ENCODE measurements around the gene PPM1K.

The PPM1K gene

DNA sequence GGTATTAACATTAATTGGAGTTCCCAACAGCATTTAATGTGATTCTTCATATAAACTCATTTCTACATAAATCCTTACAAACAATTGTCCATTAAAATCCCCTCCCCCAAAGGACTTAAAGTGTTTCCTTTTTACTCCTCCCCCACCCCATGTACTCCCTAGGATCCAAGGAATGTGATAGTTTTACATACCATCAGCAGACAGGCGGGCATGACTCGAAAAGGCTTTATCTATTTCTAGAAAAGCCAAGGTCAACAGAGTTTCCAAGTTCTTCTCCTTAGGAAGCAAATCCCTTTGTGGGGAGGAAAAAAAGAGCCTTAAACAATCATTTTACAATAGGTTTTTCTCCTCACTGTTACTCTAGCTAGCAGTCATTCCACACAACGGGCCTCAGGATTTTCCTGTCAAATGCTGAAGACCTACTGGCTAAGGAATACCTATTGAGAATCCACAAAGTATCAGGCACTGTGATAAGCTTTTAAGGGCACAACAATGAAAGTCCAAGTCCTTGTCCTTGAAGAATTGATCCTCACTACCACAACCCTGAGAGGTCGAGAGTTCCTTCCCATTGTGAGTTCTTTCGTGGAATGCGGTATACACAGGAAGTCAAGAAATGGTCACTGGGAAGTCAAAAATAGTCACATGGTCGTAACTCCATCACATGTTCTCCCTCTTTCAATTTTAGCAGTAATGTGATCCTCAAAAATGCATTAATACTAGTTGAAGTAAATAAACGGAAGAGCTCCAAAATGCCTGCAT, 7.2 kb downstream of the PPM1K start:
- no peak for DNase-seq

DNA sequence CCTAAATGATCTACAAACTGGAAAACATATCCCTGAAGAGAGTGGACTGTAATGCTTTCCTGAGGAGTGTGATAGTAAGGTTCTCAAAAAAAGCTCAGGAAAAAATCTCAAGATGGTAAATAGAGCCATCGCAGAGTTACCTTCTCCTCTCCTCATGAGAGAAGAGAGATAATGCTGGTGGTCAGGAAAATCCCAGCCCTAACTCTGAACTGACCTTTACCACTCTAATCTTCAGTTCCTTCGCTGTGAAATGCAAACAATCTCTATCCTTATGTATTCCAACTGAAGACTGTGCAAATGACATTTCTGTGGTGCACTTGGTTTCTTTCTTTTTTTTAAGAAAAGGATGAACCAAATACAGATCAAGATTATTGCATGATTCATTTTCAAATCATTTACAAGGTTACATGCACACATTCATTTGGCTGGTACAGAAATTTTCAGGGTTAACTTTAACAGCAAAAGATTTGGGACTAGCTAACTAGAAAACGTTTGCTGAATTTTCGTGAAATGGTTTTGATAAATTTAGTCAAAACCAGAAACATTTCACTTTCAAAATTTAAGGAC, 8.3 kb downstream of the PPM1K start:
- no peak for DNase-seq

DNA sequence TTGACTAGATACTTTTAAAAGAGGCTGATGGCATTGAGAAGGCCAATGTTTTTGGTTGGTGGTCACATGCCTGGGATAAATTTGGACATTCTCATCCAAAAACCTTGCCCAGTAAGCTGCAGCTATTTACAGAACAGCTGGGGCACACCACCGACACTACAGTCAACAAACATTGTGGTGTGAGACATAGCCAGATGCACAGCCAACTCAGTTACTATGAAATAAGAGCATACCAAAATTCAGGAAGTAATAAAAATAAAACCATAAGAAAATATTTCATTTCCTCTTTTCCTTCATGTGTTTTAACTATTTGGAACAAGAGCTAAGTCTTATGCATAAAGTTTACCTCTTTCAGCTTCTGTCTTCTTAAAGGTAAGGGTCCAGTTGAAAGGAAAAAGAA, 8.8 kb downstream of the PPM1K start:
- DNase-seq, result no peak

DNA sequence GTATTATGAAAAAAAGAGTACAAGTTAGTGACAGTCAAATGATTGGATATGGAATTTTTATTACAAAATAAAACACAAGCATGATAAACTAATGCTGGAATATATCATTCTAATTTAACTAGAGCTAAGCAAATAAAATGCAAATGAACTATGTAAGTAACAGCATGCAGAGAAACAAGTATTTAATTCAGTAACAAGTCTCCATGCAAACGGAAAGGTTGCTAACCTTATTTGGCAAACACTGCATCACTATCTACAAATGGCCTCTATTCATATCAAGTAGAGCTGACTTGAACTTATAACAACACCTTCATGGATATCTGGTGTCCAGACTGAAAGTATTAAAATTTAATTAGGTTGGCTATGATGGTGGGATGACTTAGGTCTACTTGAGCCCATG, 15.4 kb downstream of the PPM1K start:
- no peak for DNase-seq

DNA sequence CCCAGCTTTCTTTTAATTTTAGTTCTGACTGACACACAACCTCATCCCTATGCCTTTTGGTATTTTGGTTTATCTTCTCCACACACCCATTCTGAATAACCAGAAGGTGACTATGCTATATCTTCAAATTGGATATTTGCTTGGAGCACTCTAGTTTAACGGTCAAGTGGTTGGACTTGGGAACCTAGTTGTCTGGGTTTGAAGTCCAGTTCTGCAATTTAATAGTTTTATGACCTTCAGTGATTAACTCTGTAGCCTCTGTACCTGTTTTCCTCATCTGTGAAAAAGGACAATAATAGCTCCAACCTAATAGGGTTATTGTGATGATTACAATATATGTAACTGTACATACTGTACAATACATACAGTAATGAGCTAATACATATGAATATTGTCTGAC, 20.0 kb downstream of the PPM1K start:
- no peak for DNase-seq

DNA sequence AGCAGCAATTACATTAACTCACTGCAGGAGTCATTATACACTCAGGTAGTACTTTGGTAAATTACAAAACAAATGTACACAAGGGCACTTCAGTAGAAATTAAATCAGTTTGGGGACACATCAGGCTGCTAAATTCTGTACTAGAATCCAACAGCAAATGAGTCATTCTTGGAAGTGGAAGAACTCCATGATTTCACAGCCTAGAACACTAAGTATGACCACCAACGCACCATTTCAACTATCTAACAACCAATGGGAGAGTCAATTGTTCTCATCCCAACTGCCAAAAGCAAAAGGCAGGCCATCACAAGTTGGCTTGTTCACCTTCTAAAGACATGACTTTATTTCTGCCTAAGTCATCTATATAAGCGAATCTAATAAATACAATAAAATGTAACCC, 26.6 kb downstream of the PPM1K start:
- DNase-seq, result no peak

DNA sequence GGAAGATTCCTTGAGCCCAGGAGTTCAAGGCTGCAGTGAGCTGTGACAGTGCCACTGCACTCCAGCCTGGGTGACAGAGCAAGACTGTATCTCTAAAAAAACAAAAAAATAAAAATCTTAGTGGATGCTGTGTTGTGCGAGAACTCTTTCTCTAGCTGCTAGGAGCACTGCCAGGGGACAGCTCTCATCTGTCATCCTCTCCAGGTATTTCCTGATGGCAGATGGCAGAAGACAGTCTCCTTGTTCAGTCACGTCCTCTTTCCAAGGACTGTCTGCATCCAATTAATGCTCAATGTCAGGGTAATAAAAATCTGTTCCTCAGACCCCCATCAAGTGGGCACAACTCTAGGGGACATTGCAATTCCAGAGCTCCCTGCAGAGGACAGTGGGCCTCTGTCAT, 29.2 kb downstream of the PPM1K start:
- DNase-seq, result no peak

DNA sequence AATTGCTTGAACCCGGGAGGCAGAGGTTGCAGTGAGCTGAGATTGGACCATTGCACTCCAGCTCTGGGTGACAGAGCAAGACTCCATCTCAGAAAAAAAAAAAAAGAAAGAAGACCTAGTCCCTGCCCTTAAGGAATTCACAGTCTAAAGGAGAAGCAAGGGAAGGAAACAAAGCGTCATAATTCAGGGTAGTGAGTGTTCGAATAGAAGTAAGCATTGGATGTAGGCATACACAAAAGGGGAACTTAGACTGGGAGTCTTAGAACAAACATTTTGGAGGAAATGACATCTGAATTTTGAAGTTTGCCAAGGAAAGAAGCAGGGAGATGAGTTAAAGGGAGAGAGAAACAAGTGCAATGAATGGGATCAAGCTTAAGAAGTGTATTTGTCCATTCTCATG, 32.4 kb downstream of the PPM1K start:
- DNase-seq, result no peak

DNA sequence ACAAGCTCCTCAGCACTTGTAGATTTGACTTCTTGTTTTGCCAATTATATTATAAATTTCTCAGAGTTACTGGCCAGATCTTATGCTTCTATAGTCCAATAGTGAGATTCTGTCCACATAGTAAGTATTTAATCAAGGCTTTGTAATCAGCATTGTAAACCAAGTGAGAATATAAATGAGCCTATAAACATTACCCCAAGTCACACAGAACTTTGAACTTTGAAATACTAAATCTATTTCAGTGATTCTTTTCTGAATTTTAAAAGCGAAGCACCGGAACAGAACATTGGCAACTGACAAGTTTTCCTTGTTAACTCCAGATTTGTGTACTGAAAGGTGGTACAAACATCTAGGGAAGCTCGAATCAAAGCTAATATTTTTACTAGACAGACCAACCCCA, 37.2 kb downstream of the PPM1K start:
- DNase-seq, result no peak

DNA sequence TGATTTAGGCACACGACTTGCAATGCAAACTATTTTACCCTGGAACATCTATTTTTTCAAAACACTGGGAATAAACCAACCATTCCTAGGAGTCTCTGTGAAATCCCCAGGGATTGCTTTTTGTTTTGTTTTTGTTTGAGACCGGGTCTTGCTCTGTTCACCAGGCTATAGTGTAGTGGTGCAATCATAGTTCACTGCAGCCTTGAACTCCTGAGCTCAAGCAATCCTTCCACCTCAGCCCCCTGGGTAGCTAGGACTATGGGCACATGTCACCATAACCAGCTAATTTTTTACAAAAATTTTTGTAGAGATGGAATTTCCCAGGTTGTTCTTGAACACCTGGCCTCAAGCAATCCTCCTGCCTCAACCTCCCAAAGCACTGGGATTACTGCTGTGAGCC, 37.8 kb downstream of the PPM1K start:
- DNase-seq, result no peak

DNA sequence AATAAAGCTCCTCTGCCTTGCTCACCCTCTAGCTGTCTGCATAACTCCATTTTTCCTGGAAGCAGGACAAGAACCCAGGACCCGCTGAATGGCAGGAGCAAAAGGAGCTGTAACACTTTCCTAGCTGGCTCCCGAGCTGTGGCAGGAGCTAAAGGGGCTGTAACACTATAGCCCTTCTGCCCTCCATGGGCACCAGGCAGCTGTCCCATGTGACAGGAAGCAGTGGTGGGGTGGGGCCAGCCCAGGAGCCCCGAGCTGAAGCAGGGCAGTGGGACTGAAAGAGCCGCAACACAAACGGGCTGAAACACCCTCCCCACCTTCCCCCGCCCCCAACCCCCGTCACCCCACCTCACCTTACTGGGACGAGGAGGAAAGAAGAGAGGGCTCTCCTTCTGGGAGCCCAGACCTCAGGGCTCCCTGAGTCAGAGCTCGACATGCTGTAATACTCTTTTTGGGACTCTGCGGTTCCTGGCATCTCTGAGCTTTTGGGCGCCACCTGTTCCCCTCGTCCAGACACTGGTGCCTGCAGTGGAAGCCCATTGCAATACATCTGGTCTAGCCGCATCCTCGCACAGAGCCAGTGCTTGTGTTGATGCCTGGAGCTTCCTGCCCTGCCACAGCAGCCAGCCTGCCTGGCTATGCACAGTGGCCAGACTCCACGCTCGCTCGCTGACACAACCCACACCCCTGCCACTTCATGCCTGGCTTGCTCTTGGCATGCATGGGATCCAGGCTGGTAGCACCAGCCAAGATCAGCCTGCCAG, 39.4 kb downstream of the PPM1K start:
- DNase-seq, result no peak

DNA sequence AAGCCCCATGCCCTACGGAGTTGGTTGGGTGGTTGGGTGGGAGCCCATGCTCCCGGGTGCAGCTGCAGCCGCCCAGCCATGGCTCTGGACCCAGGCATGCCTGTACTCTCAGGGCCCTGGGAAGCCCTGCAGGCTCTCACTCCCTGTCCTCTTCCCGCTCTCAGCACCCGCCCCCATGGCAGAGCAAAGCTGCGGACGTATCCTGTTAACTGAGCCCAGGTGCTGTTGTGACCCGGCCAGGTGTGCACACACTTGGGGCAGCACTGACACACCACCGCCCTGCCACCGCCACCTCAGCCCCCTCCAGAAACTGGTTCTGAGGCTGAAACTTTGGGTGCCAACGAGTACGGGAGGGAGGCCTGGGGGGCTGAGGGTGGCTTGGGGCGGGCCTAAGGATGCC, 40.3 kb downstream of the PPM1K start:
- DNase-seq, result no peak

DNA sequence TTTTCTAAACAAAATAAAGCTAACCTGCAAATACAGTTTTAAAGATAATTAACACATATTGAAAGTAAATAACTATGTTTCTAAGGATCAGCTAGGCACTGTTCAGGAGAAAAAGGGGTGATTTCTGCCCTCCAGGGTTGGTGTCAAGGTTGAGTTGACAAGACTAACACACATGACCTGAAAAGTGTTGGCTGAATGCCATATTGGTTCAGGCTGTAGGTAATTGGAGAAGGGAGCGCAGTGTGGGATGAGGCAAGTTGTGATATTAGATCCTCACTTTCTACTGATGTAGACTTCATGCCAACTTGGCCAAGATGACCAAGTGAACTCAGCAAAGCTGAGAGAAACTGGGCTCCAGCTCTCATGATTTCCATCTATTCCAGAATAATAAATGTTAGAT, 42.2 kb downstream of the PPM1K start:
- DNase-seq, result no peak

DNA sequence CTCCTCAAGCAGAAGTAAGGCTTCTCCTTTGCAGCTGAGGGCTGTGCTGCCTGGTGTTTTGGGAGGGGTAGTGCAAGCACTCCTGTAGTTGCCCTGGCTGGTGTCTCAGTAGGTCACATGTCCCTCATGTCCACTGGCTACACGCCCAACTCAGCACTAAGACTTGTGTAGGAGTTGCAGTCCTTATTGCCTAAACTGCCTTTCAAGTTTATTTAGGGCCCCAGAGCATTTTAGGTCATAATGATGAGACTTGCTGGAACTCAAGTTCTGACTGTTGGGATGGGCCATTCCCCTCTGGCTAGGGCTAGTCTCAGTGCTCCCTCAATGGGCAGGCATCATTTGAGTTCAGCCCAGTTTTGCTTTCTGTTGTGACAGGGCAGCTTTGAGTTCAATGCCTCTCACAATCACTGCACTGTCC, 44.1 kb downstream of the PPM1K start:
- DNase-seq, result no peak

DNA sequence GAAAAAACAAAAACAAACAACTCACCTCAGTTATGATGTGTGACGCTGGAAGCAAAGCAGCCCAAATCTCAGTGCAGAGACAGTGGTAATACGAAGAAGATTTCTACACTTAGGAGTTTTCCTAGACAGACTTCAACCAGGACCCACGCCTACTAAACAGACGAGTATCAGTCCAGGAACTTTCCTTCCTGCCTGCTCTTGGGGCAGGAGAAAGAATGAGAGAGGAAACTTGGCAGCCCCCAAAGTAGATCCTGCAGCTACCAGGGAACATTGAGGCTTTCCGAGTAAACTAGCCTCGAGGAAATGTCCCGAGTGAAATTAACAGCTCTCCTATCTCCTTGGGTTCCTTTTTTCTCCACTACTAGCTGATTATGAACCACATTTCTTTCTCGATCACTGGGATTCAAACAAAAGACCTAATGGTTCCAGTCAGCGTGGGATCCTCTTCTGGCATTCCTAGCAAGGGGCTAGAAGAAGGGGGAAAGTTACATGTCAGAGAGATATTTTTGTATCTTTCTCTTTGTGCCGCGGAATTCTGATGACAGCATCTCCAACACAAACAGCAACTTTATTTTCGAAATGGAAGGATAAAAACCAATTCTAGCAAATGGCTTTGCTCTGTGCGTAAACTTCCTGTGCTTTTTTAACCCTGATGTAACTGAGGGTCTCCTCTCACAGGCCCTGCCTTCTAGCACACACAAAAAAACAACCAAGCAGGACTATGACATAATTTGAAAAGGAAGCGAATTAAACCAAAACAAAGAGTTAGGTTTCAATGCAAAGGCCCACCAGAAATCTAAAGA, 53.2 kb downstream of the PPM1K start:
- no peak for DNase-seq

DNA sequence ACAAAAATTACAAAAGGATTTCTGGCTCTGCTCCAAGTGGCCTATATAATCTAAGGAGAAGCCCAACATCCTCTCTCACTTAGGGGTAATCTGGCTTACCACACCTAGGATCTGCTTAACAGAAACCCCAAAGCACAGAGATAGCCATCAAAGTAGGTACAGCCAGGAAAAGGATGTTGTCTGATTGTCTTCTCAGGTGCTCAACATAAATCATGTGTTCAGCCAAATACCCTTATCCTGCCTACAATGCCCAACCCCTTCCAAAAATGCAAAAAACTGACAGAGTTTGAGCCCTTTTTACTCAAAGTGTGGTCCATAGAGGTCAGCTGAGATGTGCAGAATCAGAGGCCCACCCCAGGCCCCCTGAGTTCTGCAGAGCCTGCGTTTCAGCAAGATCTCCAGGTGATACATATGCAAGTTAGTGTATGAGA, 53.9 kb downstream of the PPM1K start:
- no peak for DNase-seq

DNA sequence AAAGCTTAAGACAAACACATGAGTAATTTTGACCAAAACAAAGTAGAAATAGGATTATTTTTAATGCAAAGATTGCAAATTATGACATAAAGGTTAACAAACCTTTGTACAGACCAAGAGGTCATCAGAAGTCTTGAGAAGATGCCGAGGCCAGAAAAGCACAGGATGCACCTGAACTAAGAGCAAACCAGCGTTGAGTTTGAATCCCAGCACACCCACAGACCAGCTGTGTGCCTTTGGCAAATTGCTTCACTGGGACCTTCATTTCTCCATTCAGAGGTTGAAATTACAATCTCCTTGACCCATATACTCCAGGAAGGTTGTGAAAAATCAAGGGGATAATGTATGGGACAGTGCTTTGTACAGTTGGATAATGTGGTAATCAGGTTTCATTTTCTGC, 56.6 kb downstream of the PPM1K start:
- DNase-seq, result no peak

DNA sequence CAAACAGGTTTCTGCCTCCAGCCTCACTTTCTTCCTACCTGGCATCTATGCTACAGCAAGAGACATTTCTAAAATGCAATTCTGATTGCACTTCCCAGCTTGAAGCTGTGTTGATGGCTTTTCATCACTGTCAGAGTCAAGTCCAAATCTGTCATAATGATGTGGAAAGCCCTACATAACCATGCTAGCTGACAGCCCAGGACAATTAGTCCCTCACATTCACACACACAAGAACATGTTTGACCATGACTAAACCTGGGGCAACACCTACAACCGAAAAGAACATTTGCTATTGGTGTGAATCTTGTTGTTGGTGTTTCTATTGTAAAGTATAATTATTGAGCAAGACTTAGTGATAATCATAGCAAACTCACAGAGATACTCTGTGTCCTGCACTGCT, 58.2 kb downstream of the PPM1K start:
- DNase-seq, result no peak

DNA sequence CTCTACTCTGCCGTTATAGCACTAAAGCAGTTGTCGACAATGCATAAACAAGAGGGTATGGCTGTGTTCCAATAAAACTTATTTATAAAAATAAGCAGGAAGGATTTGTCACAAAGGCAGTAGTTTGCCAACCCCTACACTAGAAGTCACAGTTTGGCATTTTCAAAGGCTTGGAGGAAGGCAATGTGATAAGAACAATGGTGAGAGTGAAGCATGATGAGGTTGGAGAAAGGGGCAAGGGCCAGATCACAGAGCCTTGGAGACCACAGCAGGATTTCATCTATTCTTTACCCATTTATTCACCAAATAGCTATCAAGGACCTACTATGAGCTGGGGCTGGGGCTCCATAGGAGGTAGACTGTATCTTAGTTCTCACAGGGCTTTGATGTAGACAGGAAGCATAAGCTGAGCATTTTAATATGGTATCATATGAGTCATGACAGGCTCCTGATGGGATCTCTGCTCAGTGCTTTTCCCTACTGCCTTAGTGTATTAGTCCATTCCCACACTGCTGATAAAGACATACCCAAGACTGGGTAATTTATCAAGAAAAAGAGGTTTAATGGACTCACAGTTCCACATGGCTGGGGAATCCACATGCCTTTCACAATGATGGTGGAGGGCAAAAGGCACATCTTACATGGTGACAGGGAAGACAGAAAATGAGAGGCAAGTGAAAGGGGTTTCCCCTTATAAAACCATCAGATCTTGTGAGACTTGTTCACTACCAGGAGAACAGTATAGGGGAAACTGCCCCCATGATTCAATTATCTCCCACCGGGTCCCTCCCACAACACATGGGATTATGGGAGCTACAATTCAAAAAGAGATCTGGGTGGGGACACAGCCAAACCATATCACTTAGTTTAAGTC, 58.9 kb downstream of the PPM1K start:
- no peak for DNase-seq

DNA sequence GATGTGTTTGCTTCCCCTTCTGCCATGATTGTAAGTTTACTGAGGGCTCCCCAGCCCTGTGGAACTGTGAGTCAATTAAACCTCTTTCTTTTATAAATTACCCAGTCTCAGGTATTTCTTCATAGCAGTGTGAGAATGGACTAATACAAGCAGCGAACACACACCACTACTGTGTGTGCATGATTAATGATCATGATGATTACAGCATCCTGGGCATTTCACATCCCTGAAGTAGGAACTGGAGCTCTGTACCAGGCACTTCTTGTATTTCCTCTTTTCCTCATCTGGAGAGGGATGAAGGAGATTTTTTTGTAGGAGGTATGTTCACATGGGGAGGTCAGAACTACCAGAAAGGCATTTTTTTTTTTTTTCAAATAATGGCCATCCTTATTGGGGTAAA, 60.8 kb downstream of the PPM1K start:
- no peak for DNase-seq

DNA sequence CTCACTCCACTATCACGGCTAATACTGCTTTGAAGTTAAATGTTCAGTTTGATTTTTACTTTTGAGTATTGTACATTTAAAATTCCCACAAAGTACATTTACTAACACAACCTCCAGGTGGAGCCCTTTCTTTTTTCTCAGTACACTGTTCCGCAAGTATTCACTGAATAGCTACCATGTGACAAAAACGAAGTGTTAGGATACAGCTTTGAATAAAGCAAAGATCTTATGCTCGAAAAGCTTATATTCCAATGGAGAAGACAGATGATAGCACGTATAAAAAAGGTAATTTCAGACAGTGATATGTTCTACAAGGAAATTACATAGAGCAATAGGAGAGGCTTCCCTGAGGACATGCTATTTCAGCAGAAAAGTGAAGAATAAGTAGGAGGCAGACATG, 65.3 kb downstream of the PPM1K start:
- no peak for DNase-seq

DNA sequence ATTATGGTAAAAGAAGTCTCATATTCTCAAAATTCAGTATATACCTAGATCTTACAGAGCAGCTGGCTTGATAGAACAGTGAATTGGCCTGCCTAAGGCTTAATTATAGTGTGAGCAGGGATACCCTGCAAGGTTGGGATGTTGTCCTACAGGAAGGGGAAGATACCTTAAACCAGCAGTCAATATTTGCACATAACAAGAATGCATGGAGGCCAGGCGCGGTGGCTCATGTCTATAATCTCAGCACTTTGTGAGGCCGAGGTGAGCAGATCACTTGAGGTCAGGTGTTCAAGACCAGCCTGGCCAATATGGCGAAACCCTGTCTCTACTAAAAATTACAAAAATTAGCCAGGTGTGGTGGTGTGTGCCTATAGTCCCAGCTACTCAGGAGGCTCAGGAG, 67.2 kb downstream of the PPM1K start:
- no peak for DNase-seq

DNA sequence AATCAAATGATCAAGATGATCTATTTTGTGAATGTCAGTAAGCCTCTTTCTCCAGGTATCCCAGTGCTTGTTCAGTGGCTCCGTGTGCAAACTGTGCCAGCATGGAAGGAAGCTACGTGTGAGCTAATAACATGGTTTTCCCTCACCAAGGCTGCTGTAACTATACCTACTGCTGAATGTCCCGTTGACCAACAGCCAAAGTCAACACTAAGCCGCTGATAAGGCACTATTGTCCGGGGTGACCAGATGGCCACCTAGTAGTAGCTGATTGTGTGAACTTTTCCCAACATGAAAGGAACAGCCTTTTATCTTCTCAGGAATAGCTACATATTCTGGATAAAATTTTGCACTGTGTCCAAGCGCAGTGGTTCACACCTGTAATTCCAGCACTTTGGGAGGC, 68.0 kb downstream of the PPM1K start:
- DNase-seq, result no peak

Data from NK-92 treated with Interleukin-12 subunit alpha and Interleukin-12 subunit beta, amount 100 ng/mL, for 24 hours (cell line).